Natural killer cell (primary cell): ENCODE results near the gene CACNA2D3. TPM values are rescaled to one million over a fixed set of nuclear protein-coding genes. Genes with fewer than 3 reads are reported as not detected.

Source experiments
- ATAC-seq, 3 donors: fragments of 150-1000 bp in 2 of 3; fragments of 200-7000 bp in 1 of 3; cut with Tn5 transposase; 1 replicate in 1 of 3; 2 replicates in 2 of 3; pipeline ENCODE4 v1.10.0; 2021; ENCODE audit warnings: mild to moderate bottlenecking in 2 of 3, moderate library complexity in 2 of 3
- DNase-seq, 2 donors: peaks; one replicate each; pipeline versions ENCODE4 v3.0.0 to v3.0.0-alpha.2; 2013 to 2021; ENCODE audit warnings: mixed read lengths in 1 of 2
- H3K27ac ChIP-seq: one replicate; pipeline ENCODE4 v1.5.1; 2013; ENCODE audit warnings: mild to moderate bottlenecking, low read length
- H3K27me3 ChIP-seq: one replicate; pipeline ENCODE4 v1.6.1; 2013; ENCODE audit warnings: low read length; ENCODE audit not compliant: control insufficient read depth, insufficient read depth
- H3K36me3 ChIP-seq: one replicate; pipeline ENCODE4 v1.6.1; 2013; ENCODE audit warnings: low read length; ENCODE audit not compliant: control insufficient read depth, insufficient read depth
- H3K4me1 ChIP-seq: one replicate; pipeline ENCODE4 v1.6.1; 2013; ENCODE audit warnings: low read length; ENCODE audit not compliant: control insufficient read depth, insufficient read depth
- H3K4me3 ChIP-seq: one replicate; pipeline ENCODE4 v1.5.1; 2013; ENCODE audit warnings: low read length
- H3K9me3 ChIP-seq: one replicate; pipeline ENCODE4 v1.6.1; 2013; ENCODE audit warnings: low read length; ENCODE audit not compliant: control insufficient read depth, insufficient read depth
- H3K27ac Mint-ChIP-seq, 2 donors: one replicate each; pipeline ENCODE4 v1.8.0; 2022; ENCODE audit warnings: mild to moderate bottlenecking in 2 of 2, mixed read lengths in 2 of 2, moderate library complexity in 1 of 2
- H3K27me3 Mint-ChIP-seq, 2 donors: one replicate each; pipeline ENCODE4 v1.8.0; 2022; ENCODE audit warnings: low read depth in 2 of 2, mixed read lengths in 2 of 2
- H3K36me3 Mint-ChIP-seq: one replicate; pipeline ENCODE4 v1.8.0; 2022; ENCODE audit warnings: mixed read lengths
- H3K4me1 Mint-ChIP-seq, 2 donors: one replicate each; pipeline ENCODE4 v1.8.0; 2022; ENCODE audit warnings: mixed read lengths in 2 of 2
- H3K4me3 Mint-ChIP-seq: one replicate; pipeline ENCODE4 v1.8.0; 2022; ENCODE audit warnings: mild to moderate bottlenecking, moderate library complexity, mixed read lengths
- H3K9me3 Mint-ChIP-seq, 2 donors: one replicate each; pipeline ENCODE4 v1.8.0; 2022; ENCODE audit warnings: mixed read lengths in 2 of 2
- CTCF ChIP-seq: fragments of 200-600 bp; IDR thresholded peaks from one replicate; pipeline ENCODE4 v1.8.0; 2022; ENCODE audit warnings: antibody characterized with exemption
- WGBS: methylation state at CpG from one replicate; pipeline ENCODE4 v1.1.7; 2013; ENCODE audit warnings: missing lambda C conversion rate; ENCODE audit not compliant: insufficient coverage; 5-methylcytosine and 5-hydroxymethylcytosine counted together
- intact Hi-C: fragments of 100-400 bp; cut with micrococcal nuclease; formaldehyde crosslinking; loops from one replicate; pipeline ENCODE4 v1.14.2; 2022
- total RNA-seq, 4 donors: library from RNA; stranded (reverse); fragments of 120-200 nt in 1 of 4; gene quantifications; one replicate each; pipeline versions ENCODE4 v1.2.3 to v1.2.4, GENCODE V29; 2013 to 2022

The CACNA2D3 gene
- total RNA-seq, 3 donors from 2014 or later (not counting 1 experiment from before 2014, with no cell fraction given), result 0.49 TPM; not detected in 2

DNA sequence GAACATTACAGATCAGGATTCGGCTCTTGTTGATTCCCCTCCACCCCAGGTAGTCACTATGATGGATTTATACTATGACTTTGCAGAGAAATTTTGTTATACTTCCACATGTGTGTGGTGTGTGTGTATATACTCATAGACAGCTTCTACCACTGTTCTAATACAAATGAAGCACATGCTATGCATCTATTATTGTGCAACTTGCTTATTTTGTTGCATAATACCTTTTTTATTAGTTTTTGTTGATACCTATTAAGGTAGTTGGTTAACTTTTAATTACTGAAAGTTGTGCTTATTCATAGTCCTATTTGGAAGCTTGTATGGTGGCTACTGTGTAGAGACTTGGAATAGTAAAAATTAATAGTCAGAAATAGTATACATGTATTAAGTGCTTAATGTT, 140.6 kb downstream of the CACNA2D3 start:
- no peak overlapping the region for H3K4me3 ChIP-seq
- intact Hi-C loops, result no loop called here
- no peaks in the 10 kb centered on the region for H3K36me3 Mint-ChIP-seq
- H3K27me3 Mint-ChIP-seq, result peaks cover 4 to 7% of the 10 kb centered on the region in 2 donors
- no peak overlapping the region for H3K27ac Mint-ChIP-seq
- TF ChIP-seq CTCF, result no peak
- H3K4me1 Mint-ChIP-seq, result peaks cover 0 to 4% of the 10 kb centered on the region in 2 donors
- no CpG with 5 or more reads among the region's 1 CpG for WGBS
- no peaks in the 10 kb centered on the region for H3K4me1 ChIP-seq
- H3K27me3 ChIP-seq, result no peaks in the 10 kb centered on the region
- H3K9me3 Mint-ChIP-seq, result peaks cover 0 to 4% of the 10 kb centered on the region in 2 donors
- no peaks in the 10 kb centered on the region for H3K9me3 ChIP-seq
- H3K36me3 ChIP-seq, result no peaks in the 10 kb centered on the region
- no peak for ATAC-seq
- DNase-seq, result no peak
- H3K27ac ChIP-seq, result no peak overlapping the region
- no peak overlapping the region for H3K4me3 Mint-ChIP-seq

- WGBS, result 33% methylated on average over 4 of the region's 4 CpGs
- no peaks in the 10 kb centered on the region for H3K36me3 Mint-ChIP-seq
- ATAC-seq, result no peak
These were observed 141.7 kb downstream of the CACNA2D3 start for GRCh38 chr3:54264050-54264449.

GRCh38 chr3:54270816-54271526, 148.6 kb downstream of the CACNA2D3 start:
- DNase-seq (no peak), ATAC-seq (no peak)
- H3K4me3 ChIP-seq, result no peak overlapping the region
- no peaks in the 10 kb centered on the region for H3K4me1 Mint-ChIP-seq
- H3K36me3 ChIP-seq, result no peaks in the 10 kb centered on the region
- H3K27me3 ChIP-seq, result no peaks in the 10 kb centered on the region
- H3K27ac ChIP-seq, result no peak overlapping the region
- TF ChIP-seq CTCF, result no peak
- no peak overlapping the region for H3K27ac Mint-ChIP-seq
- WGBS, result 50% methylated on average over 3 of the region's 4 CpGs
- no peaks in the 10 kb centered on the region for H3K4me1 ChIP-seq
- H3K9me3 ChIP-seq, result no peaks in the 10 kb centered on the region
- intact Hi-C loops, result no loop called here
- H3K27me3 Mint-ChIP-seq, result peaks cover 0 to 3% of the 10 kb centered on the region in 2 donors
- peaks cover 0 to 2% of the 10 kb centered on the region in 2 donors for H3K9me3 Mint-ChIP-seq
- H3K36me3 Mint-ChIP-seq, result no peaks in the 10 kb centered on the region
- H3K4me3 Mint-ChIP-seq, result no peak overlapping the region

More at GRCh38 chr3:54264050-54264449, 141.7 kb downstream of the CACNA2D3 start:
- H3K36me3 ChIP-seq, result no peaks in the 10 kb centered on the region
- H3K9me3 ChIP-seq, result no peaks in the 10 kb centered on the region
- H3K4me3 ChIP-seq, result no peak overlapping the region
- H3K9me3 Mint-ChIP-seq, result peaks cover 0 to 4% of the 10 kb centered on the region in 2 donors
- H3K27ac Mint-ChIP-seq, result no peak overlapping the region
- intact Hi-C loops, result no loop called here
- H3K27me3 ChIP-seq, result no peaks in the 10 kb centered on the region
- H3K4me1 Mint-ChIP-seq, result peaks cover 0 to 4% of the 10 kb centered on the region in 2 donors
- no peak overlapping the region for H3K4me3 Mint-ChIP-seq
- H3K27me3 Mint-ChIP-seq, result peaks cover 4 to 7% of the 10 kb centered on the region in 2 donors
- no peak for DNase-seq
- no peak for TF ChIP-seq CTCF
- no peak overlapping the region for H3K27ac ChIP-seq
- no peaks in the 10 kb centered on the region for H3K4me1 ChIP-seq

GRCh38 chr3:54273791-54274190, 151.4 kb downstream of the CACNA2D3 start:
- Mint-ChIP-seq H3K4me1 (no peaks in the 10 kb centered on the region), H3K27ac (no peak overlapping the region), H3K36me3 (no peaks in the 10 kb centered on the region), H3K4me3 (no peak overlapping the region), H3K9me3 (peaks cover 0 to 2% of the 10 kb centered on the region in 2 donors), H3K27me3 (peaks cover 0 to 3% of the 10 kb centered on the region in 2 donors)
- Histone ChIP-seq H3K27ac (no peak overlapping the region), H3K4me3 (no peak overlapping the region), H3K27me3 (no peaks in the 10 kb centered on the region), H3K36me3 (no peaks in the 10 kb centered on the region), H3K4me1 (no peaks in the 10 kb centered on the region), H3K9me3 (no peaks in the 10 kb centered on the region)
- WGBS, result no CpG with 5 or more reads among the region's 1 CpG
- no peak for DNase-seq
- ATAC-seq, result no peak
- no peak for TF ChIP-seq CTCF
- intact Hi-C loops, result no loop called here
